HepG2 (cell line): ENCODE data around the gene ING5. TPM values are rescaled to one million over a fixed set of nuclear protein-coding genes. Genes with fewer than 3 reads are reported as not detected.

Experiments used
- HNRNPL ChIP-seq: fragments of 200-400 bp; formaldehyde crosslinking; IDR thresholded peaks from 2 replicates; pipeline ENCODE4 v1.6.1; 2017; ENCODE audit warnings: mild to moderate bottlenecking, low read depth, low read length
- IRF2 ChIP-seq: IDR thresholded peaks from 2 replicates; pipeline ENCODE4 v1.6.1; 2018; ENCODE audit warnings: missing genetic modification reagents, missing compliant biosample characterization
- KDM4B ChIP-seq: sonication (generic); formaldehyde crosslinking; IDR thresholded peaks from 2 replicates; pipeline ENCODE4 v1.4.0; 2020; ENCODE audit warnings: missing genetic modification reagents
- KLF9 ChIP-seq: IDR thresholded peaks from 2 replicates; pipeline ENCODE4 v1.6.1; 2016; ENCODE audit warnings: low read depth
- NAIF1 ChIP-seq: sonication (generic); formaldehyde crosslinking; IDR thresholded peaks from 2 replicates; pipeline ENCODE4 v1.5.0; 2020; ENCODE audit warnings: mild to moderate bottlenecking, missing genetic modification reagents, borderline replicate concordance
- PTBP1 ChIP-seq: fragments of 200-400 bp; formaldehyde crosslinking; IDR thresholded peaks from 2 replicates; pipeline ENCODE4 v1.6.1; 2018; ENCODE audit warnings: low read length, low read depth; ENCODE audit not compliant: poor library complexity, severe bottlenecking
- RBAK ChIP-seq: sonication (generic); formaldehyde crosslinking; IDR thresholded peaks from 2 replicates; pipeline ENCODE4 v1.5.1; 2020; ENCODE audit warnings: mild to moderate bottlenecking, missing genetic modification reagents
- ZEB1 ChIP-seq: IDR thresholded peaks from 2 replicates; pipeline ENCODE4 v1.6.1; 2012; ENCODE audit warnings: mild to moderate bottlenecking, low read depth, inconsistent platforms; ENCODE audit not compliant: insufficient replicate concordance
- ZNF558 ChIP-seq: sonication (generic); formaldehyde crosslinking; IDR thresholded peaks from 2 replicates; pipeline ENCODE4 v1.9.0; 2022; ENCODE audit warnings: mild to moderate bottlenecking, missing genetic modification reagents, borderline replicate concordance
- polyA plus RNA-seq, 8 experiments: library from polyadenylated mRNA; depleted of rRNA in 3 of 8; stranded (reverse) in 7 of 8; unstranded in 1 of 8; fragments of >200 nt; fragmentation: Illumina TruSeq in 4 of 8; extraction: Trizol in 4 of 8; gene quantifications; 2 replicates each; pipeline versions ENCODE4 v1.2.1 to v1.2.3, GENCODE V29; 2011 to 2016; ENCODE audit warnings: low read depth in 4 of 8, missing spikeins in 1 of 8, mixed read lengths in 1 of 8; ENCODE audit not compliant: insufficient read depth in 1 of 8
- total RNA-seq, 5 experiments: library from RNA; depleted of rRNA; stranded (reverse); fragments of >200 nt; fragmentation: Illumina TruSeq; extraction: Trizol; gene quantifications; 2 replicates each; pipeline ENCODE4 v1.2.3, GENCODE V29; 2016; ENCODE audit warnings: low read depth in 1 of 5
- TF ChIP-seq, protein P1 (sequence below): sonication (generic); formaldehyde crosslinking; IDR thresholded peaks from 2 replicates; pipeline ENCODE4 v1.8.1; 2023; ENCODE audit warnings: mild to moderate bottlenecking, missing genetic modification reagents, borderline replicate concordance
- TF ChIP-seq, protein P2 (sequence below): sonication (generic); formaldehyde crosslinking; IDR thresholded peaks from 2 replicates; pipeline ENCODE4 v1.8.1; 2023; ENCODE audit warnings: mild to moderate bottlenecking, missing genetic modification reagents
- TF ChIP-seq, protein P3 (sequence below): IDR thresholded peaks from 2 replicates; pipeline ENCODE4 v1.6.1; 2016; ENCODE audit warnings: low read depth, missing genetic modification reagents, missing compliant biosample characterization
- TF ChIP-seq, protein P4 (sequence below), 2 experiments: sonication (generic) in 1 of 2; formaldehyde crosslinking in 1 of 2; IDR thresholded peaks; 2 replicates each; pipeline versions ENCODE4 v1.4.0 to v1.6.1; 2016 to 2020; ENCODE audit warnings: borderline replicate concordance in 1 of 2, low read depth in 1 of 2, mild to moderate bottlenecking in 1 of 2, missing genetic modification reagents in 1 of 2
- TF ChIP-seq, protein P5 (sequence below): sonication (generic); formaldehyde crosslinking; IDR thresholded peaks from 2 replicates; pipeline ENCODE4 v1.8.1; 2023; ENCODE audit warnings: mild to moderate bottlenecking, moderate library complexity, missing genetic modification reagents

ING5 gene
- total and polyA plus RNA-seq, 2 of the 13 experiments (the other 11 are each of a cell fraction or from before 2014, with no cell fraction given), result 61.9 to 71.9 TPM

DNA sequence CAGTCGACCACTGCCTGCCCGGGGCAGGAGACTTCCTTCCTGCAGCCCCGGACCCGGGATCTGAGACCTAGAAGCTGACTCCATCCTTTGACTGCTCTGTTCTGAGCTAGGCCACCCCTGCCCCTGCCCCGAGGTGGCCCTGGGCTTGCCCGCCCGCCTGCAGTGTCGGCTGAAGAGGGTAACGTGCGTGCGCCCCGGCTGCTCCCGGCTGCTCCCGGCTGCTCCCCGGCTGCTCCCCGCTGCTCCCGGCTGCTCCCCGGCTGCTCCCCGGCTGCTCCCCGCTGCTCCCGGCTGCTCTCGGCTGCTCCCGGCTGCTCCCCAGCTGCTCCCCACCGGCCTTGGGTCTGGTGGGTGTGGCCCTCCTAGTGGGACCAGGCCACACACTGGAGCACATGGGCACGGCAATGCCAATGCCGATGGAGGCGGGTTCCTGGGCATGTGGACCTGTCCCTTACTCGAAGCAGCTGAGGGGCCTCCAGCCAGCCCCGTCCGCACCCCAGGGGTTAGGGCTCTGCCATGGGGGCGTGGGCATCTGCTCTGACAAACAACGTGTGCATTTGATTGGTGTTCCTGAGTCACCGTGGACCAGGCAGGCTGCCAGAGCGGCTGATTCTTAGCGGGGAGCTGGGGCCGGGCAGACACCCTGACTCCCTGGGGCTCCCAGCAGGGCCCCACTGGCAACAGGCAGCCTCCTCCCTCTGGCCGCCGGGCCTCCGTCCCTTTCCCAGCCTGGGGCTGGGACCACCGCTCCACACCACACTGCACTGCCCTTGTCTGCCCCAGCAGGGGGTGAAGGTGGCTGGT lies 72.8 kb downstream of the ING5 start (continued):
- TF ChIP-seq, protein P1, sequence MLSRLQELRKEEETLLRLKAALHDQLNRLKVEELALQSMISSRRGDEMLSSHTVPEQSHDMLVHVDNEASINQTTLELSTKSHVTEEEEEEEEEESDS (CRISPR knock-in tag), result no peak
- TF ChIP-seq, protein P2, sequence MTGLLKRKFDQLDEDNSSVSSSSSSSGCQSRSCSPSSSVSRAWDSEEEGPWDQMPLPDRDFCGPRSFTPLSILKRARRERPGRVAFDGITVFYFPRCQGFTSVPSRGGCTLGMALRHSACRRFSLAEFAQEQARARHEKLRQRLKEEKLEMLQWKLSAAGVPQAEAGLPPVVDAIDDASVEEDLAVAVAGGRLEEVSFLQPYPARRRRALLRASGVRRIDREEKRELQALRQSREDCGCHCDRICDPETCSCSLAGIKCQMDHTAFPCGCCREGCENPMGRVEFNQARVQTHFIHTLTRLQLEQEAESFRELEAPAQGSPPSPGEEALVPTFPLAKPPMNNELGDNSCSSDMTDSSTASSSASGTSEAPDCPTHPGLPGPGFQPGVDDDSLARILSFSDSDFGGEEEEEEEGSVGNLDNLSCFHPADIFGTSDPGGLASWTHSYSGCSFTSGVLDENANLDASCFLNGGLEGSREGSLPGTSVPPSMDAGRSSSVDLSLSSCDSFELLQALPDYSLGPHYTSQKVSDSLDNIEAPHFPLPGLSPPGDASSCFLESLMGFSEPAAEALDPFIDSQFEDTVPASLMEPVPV (CRISPR knock-in tag), result peak; percentile 81; the same call in 1 of the 2 replicates
- peak; percentile 33 for TF ChIP-seq PTBP1
- TF ChIP-seq, protein P3, sequence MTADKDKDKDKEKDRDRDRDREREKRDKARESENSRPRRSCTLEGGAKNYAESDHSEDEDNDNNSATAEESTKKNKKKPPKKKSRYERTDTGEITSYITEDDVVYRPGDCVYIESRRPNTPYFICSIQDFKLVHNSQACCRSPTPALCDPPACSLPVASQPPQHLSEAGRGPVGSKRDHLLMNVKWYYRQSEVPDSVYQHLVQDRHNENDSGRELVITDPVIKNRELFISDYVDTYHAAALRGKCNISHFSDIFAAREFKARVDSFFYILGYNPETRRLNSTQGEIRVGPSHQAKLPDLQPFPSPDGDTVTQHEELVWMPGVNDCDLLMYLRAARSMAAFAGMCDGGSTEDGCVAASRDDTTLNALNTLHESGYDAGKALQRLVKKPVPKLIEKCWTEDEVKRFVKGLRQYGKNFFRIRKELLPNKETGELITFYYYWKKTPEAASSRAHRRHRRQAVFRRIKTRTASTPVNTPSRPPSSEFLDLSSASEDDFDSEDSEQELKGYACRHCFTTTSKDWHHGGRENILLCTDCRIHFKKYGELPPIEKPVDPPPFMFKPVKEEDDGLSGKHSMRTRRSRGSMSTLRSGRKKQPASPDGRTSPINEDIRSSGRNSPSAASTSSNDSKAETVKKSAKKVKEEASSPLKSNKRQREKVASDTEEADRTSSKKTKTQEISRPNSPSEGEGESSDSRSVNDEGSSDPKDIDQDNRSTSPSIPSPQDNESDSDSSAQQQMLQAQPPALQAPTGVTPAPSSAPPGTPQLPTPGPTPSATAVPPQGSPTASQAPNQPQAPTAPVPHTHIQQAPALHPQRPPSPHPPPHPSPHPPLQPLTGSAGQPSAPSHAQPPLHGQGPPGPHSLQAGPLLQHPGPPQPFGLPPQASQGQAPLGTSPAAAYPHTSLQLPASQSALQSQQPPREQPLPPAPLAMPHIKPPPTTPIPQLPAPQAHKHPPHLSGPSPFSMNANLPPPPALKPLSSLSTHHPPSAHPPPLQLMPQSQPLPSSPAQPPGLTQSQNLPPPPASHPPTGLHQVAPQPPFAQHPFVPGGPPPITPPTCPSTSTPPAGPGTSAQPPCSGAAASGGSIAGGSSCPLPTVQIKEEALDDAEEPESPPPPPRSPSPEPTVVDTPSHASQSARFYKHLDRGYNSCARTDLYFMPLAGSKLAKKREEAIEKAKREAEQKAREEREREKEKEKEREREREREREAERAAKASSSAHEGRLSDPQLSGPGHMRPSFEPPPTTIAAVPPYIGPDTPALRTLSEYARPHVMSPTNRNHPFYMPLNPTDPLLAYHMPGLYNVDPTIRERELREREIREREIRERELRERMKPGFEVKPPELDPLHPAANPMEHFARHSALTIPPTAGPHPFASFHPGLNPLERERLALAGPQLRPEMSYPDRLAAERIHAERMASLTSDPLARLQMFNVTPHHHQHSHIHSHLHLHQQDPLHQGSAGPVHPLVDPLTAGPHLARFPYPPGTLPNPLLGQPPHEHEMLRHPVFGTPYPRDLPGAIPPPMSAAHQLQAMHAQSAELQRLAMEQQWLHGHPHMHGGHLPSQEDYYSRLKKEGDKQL (CRISPR knock-in tag), result no peak
- peak; percentile 97 for TF ChIP-seq HNRNPL
- no peak for TF ChIP-seq ZEB1
- TF ChIP-seq, protein P4, sequence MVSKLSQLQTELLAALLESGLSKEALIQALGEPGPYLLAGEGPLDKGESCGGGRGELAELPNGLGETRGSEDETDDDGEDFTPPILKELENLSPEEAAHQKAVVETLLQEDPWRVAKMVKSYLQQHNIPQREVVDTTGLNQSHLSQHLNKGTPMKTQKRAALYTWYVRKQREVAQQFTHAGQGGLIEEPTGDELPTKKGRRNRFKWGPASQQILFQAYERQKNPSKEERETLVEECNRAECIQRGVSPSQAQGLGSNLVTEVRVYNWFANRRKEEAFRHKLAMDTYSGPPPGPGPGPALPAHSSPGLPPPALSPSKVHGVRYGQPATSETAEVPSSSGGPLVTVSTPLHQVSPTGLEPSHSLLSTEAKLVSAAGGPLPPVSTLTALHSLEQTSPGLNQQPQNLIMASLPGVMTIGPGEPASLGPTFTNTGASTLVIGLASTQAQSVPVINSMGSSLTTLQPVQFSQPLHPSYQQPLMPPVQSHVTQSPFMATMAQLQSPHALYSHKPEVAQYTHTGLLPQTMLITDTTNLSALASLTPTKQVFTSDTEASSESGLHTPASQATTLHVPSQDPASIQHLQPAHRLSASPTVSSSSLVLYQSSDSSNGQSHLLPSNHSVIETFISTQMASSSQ (IDR thresholded peaks at IDR 0.05; ENCODE audit: low read depth), result no peak
- TF ChIP-seq, protein P4 (CRISPR knock-in tag; IDR thresholded peaks at IDR 0.05; ENCODE audit: borderline replicate concordance), result no peak; the same call in none of the 2 replicates
- TF ChIP-seq IRF2 (CRISPR knock-in tag), result peak; percentile 66; the same call in 1 of the 2 replicates
- TF ChIP-seq, protein P5, sequence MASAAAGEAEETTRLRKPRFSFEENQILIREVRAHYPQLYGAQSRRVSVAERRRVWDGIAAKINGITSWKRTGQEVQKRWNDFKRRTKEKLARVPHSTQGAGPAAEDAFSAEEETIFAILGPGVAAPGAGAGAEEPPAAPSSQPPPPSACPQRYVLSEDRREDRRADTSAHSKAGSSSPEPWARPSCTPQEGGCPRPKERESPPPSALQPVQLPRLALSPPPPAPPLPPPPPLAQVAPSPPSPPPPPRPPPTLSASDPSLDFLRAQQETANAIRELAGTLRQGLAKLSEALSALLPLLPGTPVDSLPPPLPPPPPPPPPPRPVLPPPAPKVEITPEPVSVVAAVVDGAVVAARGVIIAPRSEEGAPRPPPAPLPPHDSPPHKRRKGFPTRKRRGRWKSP (CRISPR knock-in tag), result peak; percentile 36; the same call in 1 of the 2 replicates
- peak; percentile 64; the same call in 1 of the 2 replicates for TF ChIP-seq ZNF558
- TF ChIP-seq KDM4B (CRISPR knock-in tag), result no peak
- TF ChIP-seq KLF9 (CRISPR knock-in tag), result peak; percentile 94; the same call in 1 of the 2 replicates
- no peak for TF ChIP-seq NAIF1 (CRISPR knock-in tag)
- no peak for TF ChIP-seq RBAK
